ENCODE results near the gene PRSS27. TPM values are rescaled to one million over a fixed set of nuclear protein-coding genes. Genes with fewer than 3 reads are reported as not detected.

The PRSS27 gene
- total RNA-seq, 6 experiments from 2014 or later, result 0.17 to 0.43 (median 0.31) TPM

- H3K4me1 Mint-ChIP-seq (ENCODE audit: low read depth), result peaks cover 31% of the 10 kb centered on the region
- H3K27ac Mint-ChIP-seq, result no peak overlapping the region
- H3K36me3 Mint-ChIP-seq (ENCODE audit: low read depth), result peaks cover 72% of the 10 kb centered on the region
- H3K27me3 Mint-ChIP-seq (ENCODE audit: insufficient read depth), result peaks cover 18% of the 10 kb centered on the region
- H3K4me3 Mint-ChIP-seq, result no peak overlapping the region; the same call in 1 of the 2 replicates
- DNase-seq, result no peak
- peaks cover 41% of the 10 kb centered on the region for H3K9me3 Mint-ChIP-seq
- TF ChIP-seq CTCF (IDR thresholded peaks at IDR 0.05), result no peak
Observed at GRCh38 chr16:2767140-2767731, 47.2 kb upstream of the PRSS27 start.

GRCh38 chr16:2766430-2767139, 46.6 kb upstream of the PRSS27 start:
- Mint-ChIP-seq H3K27me3 (ENCODE audit: insufficient read depth) (peaks cover 18% of the 10 kb centered on the region), H3K36me3 (ENCODE audit: low read depth) (peaks cover 76% of the 10 kb centered on the region), H3K27ac (peak overlapping the region; percentile 23; the same call in 1 of the 2 replicates), H3K9me3 (peaks cover 43% of the 10 kb centered on the region), H3K4me3 (no peak overlapping the region), H3K4me1 (ENCODE audit: low read depth) (peaks cover 28% of the 10 kb centered on the region)
- DNase-seq, result no peak
- TF ChIP-seq CTCF (IDR thresholded peaks at IDR 0.05), result no peak

GRCh38 chr16:2765462-2766404, 45.7 kb upstream of the PRSS27 start:
- TF ChIP-seq CTCF (IDR thresholded peaks at IDR 0.05), result no peak
- Mint-ChIP-seq H3K4me1 (ENCODE audit: low read depth) (peaks cover 32% of the 10 kb centered on the region), H3K36me3 (ENCODE audit: low read depth) (peaks cover 84% of the 10 kb centered on the region), H3K4me3 (peak overlapping the region; percentile 32; the same call in 1 of the 2 replicates), H3K27me3 (ENCODE audit: insufficient read depth) (peaks cover 16% of the 10 kb centered on the region), H3K27ac (peak overlapping the region; percentile 23; the same call in 1 of the 2 replicates), H3K9me3 (peaks cover 43% of the 10 kb centered on the region)
- DNase-seq, result no peak

- H3K27ac Mint-ChIP-seq, result no peak overlapping the region
- H3K27me3 Mint-ChIP-seq (ENCODE audit: insufficient read depth), result peaks cover 14% of the 10 kb centered on the region
- peaks cover 90% of the 10 kb centered on the region for H3K36me3 Mint-ChIP-seq (ENCODE audit: low read depth)
- peaks cover 43% of the 10 kb centered on the region for H3K9me3 Mint-ChIP-seq
- no peak for TF ChIP-seq CTCF (IDR thresholded peaks at IDR 0.05)
- H3K4me1 Mint-ChIP-seq (ENCODE audit: low read depth), result peaks cover 39% of the 10 kb centered on the region
- no peak for DNase-seq
- no peak overlapping the region for H3K4me3 Mint-ChIP-seq
Observed at GRCh38 chr16:2764718-2765117, 44.7 kb upstream of the PRSS27 start.

- H3K4me1 Mint-ChIP-seq (ENCODE audit: low read depth), result peaks cover 41% of the 10 kb centered on the region
Observed at GRCh38 chr16:2763173-2763572, 43.1 kb upstream of the PRSS27 start.

More at GRCh38 chr16:2763173-2763572, 43.1 kb upstream of the PRSS27 start:
- H3K36me3 Mint-ChIP-seq (ENCODE audit: low read depth), result peaks cover 95% of the 10 kb centered on the region
- peaks cover 43% of the 10 kb centered on the region for H3K9me3 Mint-ChIP-seq
- TF ChIP-seq CTCF (IDR thresholded peaks at IDR 0.05), result no peak
- H3K27ac Mint-ChIP-seq, result peak overlapping the region; percentile 27; the same call in 1 of the 2 replicates
- no peak for DNase-seq
- H3K4me3 Mint-ChIP-seq, result no peak overlapping the region; the same call in 1 of the 2 replicates
- peaks cover 12% of the 10 kb centered on the region for H3K27me3 Mint-ChIP-seq (ENCODE audit: insufficient read depth)
